Spleen (tissue), 7 donors: ENCODE results near the gene LRRC56.

ENCODE experiments used
- POLR2A ChIP-seq, 3 donors: fragments of 450-650 bp; IDR thresholded peaks; one replicate each; pipeline ENCODE4 v1.5.1; 2017; ENCODE audit warnings: antibody characterized with exemption in 3 of 3, mild to moderate bottlenecking in 1 of 3
- POLR2AphosphoS5 ChIP-seq, 3 donors: sonication (generic); formaldehyde crosslinking; IDR thresholded peaks; one replicate each; pipeline ENCODE4 v1.5.1; 2017; ENCODE audit warnings: antibody characterized with exemption in 3 of 3
- TF ChIP-seq, protein P1 (sequence below), 11 experiments: fragments of 200-600 bp in 7 of 11; fragments of 450-650 bp in 4 of 11; sonication (generic) in 4 of 11; IDR thresholded peaks in 8 of 11; conservative IDR thresholded peaks in 3 of 11; 1 replicate in 7 of 11; 2 replicates in 4 of 11; pipeline versions ENCODE4 v1.4.0 to v1.8.0; 2016 to 2021; ENCODE audit warnings: antibody characterized with exemption in 11 of 11, inconsistent platforms in 4 of 11, mild to moderate bottlenecking in 1 of 11
- donor health status: DM: no; HTN: no; CAD: no; lungs with moderate emphysema.
- donor health status: DM: no; HTN: no; CAD: no.
- donor health status: DM: no; HTN: no; CAD: no.

DNA sequence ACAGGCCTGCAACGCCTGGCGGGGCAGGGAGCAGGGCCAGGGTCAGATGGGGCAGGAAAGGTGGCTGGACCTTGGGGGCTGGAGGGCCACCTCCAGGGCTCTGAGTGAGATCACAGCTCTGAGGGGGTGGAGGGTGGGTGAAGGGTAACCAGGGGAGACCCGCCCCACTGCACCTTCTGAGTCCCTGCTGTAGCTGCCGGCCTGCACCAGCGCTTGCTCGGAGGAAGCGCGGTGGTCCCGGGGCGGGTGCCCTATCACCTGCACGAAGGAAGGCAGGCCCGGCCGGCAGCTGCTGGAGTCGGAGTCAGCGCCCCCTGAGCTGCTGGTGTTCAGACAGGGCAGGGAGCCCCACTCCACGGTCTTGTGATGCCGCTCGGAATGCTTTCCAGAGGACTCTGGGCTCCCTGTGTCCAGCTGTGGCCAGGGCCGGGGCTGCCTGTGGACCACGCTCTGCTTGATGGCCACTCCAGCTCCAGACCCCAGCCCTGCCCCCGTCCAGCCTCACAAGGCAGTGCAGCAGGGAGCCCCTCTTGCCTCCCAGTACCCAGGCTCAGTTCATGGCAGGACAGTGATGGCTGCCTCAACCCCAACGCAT is 19.4 kb downstream of the LRRC56 start:
- TF ChIP-seq, protein P1, sequence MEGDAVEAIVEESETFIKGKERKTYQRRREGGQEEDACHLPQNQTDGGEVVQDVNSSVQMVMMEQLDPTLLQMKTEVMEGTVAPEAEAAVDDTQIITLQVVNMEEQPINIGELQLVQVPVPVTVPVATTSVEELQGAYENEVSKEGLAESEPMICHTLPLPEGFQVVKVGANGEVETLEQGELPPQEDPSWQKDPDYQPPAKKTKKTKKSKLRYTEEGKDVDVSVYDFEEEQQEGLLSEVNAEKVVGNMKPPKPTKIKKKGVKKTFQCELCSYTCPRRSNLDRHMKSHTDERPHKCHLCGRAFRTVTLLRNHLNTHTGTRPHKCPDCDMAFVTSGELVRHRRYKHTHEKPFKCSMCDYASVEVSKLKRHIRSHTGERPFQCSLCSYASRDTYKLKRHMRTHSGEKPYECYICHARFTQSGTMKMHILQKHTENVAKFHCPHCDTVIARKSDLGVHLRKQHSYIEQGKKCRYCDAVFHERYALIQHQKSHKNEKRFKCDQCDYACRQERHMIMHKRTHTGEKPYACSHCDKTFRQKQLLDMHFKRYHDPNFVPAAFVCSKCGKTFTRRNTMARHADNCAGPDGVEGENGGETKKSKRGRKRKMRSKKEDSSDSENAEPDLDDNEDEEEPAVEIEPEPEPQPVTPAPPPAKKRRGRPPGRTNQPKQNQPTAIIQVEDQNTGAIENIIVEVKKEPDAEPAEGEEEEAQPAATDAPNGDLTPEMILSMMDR (IDR thresholded peaks at IDR 0.05 in 8 of 11, conservative IDR thresholded peaks at IDR 0.05 in 3 of 11) = no peak
- TF ChIP-seq POLR2AphosphoS5 (IDR thresholded peaks at IDR 0.05) (peak in 1 of 3 donors; percentile 15), POLR2A (IDR thresholded peaks at IDR 0.05) (no peak)
